ENCODE measurements around the gene ACOT11.
A peak's percentile ranks its signal among the peaks of the same experiment; 100 is the strongest.
"Not testable (repeated sequence)": the region's sequence is repeated elsewhere in the genome, so short reads cannot be mapped to it uniquely, and the experiment has no call there.

Gene ACOT11

DNA sequence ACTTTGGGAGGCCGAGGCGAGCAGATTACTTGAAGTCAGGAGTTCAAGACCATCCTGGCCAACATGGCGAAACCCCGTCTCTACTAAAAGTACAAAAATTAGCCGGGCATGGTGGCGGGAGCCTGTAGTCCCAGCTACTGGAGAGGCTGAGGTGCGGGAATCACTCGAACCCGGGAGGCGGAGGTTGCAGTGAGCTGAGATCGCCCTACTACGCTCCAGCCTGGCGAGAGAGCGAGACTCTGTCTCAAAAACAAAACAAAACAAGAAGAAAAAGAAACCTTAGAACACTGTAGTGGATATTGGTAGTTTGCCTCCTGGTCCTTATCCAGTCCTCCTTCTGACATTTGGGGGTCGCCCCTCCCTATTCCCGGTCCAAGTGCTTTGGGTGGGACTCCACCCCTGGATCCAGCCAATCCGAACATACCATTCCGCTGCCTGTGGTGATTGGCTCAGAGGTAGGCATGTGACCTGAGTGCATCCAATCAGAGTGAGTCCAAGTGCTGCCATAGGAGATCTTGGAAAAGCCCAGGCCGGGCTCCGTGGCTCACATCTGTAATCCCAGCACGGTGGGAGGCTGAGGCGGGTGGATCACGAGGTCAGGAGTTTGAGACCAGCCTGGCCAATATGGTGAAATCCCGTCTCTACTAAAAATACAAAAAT, 34.0 kb upstream of the ACOT11 start:
- WGBS, 2 experiments (ENCODE audit: insufficient coverage in 2 of 2) = 90 to 93% methylated on average over 17 to 22 of the region's 24 CpGs
- H3K9me3 ChIP-seq (ENCODE audit: control insufficient read depth, low read length); H3K36me3 ChIP-seq (ENCODE audit: control insufficient read depth, insufficient read depth, low read length); H3K4me1 ChIP-seq (ENCODE audit: control insufficient read depth, insufficient read depth, low read length, poor library complexity, severe bottlenecking); H3K27ac ChIP-seq (ENCODE audit: low read depth, low read length, severe bottlenecking); H3K4me3 ChIP-seq (ENCODE audit: extremely low read depth, insufficient read depth, low read length, poor library complexity, severe bottlenecking): not testable (repeated sequence)

DNA sequence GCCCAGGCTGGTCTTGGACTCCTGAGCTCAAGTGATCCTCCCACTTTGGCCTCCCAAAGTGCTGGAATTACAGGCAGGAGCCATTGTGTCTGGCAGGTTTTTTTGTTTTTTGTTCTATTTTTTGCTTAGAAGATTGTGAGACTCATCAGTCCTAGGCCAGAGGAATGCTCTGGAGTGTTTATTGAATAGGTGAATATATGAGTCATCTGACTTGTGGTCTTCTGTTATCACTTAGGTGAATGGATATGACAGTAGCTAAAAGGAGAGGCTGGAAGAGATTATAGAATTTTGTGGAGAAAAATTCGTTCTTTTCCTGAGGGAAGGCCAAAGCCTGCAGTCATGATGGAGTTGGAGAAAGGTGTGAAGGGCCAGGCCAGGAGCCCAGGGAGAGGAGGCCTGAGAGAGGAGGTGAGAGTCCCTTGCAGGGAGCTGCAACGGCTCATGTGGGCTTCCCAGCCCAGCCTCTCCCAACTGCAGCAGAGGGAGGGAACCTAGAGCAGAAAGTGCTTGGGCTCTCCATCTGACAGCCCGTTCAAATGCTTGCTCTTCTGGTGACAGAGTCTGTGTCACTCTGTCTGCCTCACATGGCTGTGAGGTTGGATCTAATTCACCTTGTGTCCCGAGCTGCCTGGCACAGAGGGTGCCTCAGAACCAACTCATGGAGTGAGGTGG, 31.6 kb upstream of the ACOT11 start:
- 50 to 51% methylated on average over 3 to 4 of the region's 4 CpGs for WGBS, 2 experiments (ENCODE audit: insufficient coverage in 2 of 2)
- Histone ChIP-seq H3K36me3 (ENCODE audit: control insufficient read depth, insufficient read depth, low read length) (no peaks in the 10 kb centered on the region), H3K9me3 (ENCODE audit: control insufficient read depth, low read length) (peaks cover 2% of the 10 kb centered on the region), H3K4me1 (ENCODE audit: control insufficient read depth, insufficient read depth, low read length, poor library complexity, severe bottlenecking) (peaks cover 9% of the 10 kb centered on the region), H3K27ac (ENCODE audit: low read depth, low read length, severe bottlenecking) (no peak overlapping the region), H3K4me3 (ENCODE audit: extremely low read depth, insufficient read depth, low read length, poor library complexity, severe bottlenecking) (no peak overlapping the region)

DNA sequence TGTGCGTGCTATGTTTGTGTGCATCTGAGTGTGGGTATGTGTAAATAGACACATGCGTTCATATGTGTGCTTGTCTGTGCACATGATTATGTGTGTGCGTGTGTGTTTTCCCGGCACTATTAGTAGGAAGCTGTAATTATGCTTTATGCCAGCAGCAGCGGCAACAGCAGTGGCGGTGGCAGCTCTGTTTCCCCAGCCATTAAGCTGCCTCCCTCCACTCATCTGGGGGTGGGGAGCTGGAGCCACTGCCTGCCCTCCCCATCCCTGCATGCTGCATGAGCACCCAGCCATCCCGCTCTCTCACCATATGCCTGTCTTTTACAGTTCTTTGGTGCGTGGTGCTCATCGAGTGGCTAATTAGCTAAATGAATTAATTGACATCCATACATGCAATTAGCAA, 30.5 kb upstream of the ACOT11 start:
- H3K4me3 ChIP-seq (ENCODE audit: extremely low read depth, insufficient read depth, low read length, poor library complexity, severe bottlenecking) = no peak overlapping the region
- no peaks in the 10 kb centered on the region for H3K9me3 ChIP-seq (ENCODE audit: control insufficient read depth, low read length)
- H3K27ac ChIP-seq (ENCODE audit: low read depth, low read length, severe bottlenecking) = no peak overlapping the region
- peaks cover 9% of the 10 kb centered on the region for H3K4me1 ChIP-seq (ENCODE audit: control insufficient read depth, insufficient read depth, low read length, poor library complexity, severe bottlenecking)
- H3K36me3 ChIP-seq (ENCODE audit: control insufficient read depth, insufficient read depth, low read length) = no peaks in the 10 kb centered on the region
- WGBS, 2 experiments (ENCODE audit: insufficient coverage in 2 of 2) = 95 to 96% methylated on average over 5 to 6 of the region's 9 CpGs

DNA sequence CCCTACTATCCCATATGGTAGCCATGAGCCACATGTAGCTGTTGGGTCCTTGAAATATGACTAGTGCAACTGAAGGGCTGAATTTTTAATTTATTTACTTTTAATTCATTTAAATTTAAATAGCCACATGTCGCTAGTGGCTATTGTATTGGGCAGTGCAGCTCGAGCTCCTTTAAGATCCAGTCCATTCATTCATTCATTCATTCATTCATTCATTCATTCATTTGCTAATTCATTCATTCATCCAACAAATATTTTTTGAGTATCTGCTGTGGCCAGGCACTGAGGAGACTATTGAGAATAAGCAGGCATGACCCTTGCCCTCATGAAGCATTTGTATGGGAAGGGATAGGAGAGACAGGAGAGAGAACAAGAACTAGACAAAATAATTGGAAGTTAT, 29.5 kb upstream of the ACOT11 start:
- 100% methylated on average over 2 of the region's 2 CpGs; no CpG with 5 or more reads in 1 of the 2 experiments for WGBS, 2 experiments (ENCODE audit: insufficient coverage in 2 of 2)
- Histone ChIP-seq H3K4me3 (ENCODE audit: extremely low read depth, insufficient read depth, low read length, poor library complexity, severe bottlenecking) (no peak overlapping the region), H3K9me3 (ENCODE audit: control insufficient read depth, low read length) (no peaks in the 10 kb centered on the region), H3K36me3 (ENCODE audit: control insufficient read depth, insufficient read depth, low read length) (no peaks in the 10 kb centered on the region), H3K4me1 (ENCODE audit: control insufficient read depth, insufficient read depth, low read length, poor library complexity, severe bottlenecking) (peaks cover 9% of the 10 kb centered on the region), H3K27ac (ENCODE audit: low read depth, low read length, severe bottlenecking) (no peak overlapping the region)

DNA sequence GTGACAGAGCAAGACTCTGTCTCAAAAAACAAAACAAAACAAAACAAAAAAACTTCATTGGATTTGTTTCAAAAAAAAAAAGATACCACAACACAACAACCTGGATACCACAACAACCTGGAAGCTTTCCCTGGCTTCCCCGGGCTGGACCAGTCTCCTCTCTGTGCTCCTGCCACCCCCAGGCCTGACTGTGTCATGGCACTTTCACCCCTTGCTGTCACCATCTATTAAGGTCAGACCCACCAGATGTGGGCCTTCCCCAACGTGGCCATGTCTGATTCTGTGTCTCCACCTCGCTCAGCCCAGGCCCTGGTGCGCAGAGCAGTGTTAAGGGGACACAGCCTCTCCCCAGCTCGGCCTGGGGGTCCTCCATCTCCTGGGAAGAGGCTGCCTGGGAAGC, 28.3 kb upstream of the ACOT11 start:
- peaks cover 9% of the 10 kb centered on the region for H3K4me1 ChIP-seq (ENCODE audit: control insufficient read depth, insufficient read depth, low read length, poor library complexity, severe bottlenecking)
- H3K4me3 ChIP-seq (ENCODE audit: extremely low read depth, insufficient read depth, low read length, poor library complexity, severe bottlenecking) = no peak overlapping the region
- WGBS, 2 experiments (ENCODE audit: insufficient coverage in 2 of 2) = 46 to 55% methylated on average over 5 of the region's 5 CpGs
- H3K36me3 ChIP-seq (ENCODE audit: control insufficient read depth, insufficient read depth, low read length) = no peaks in the 10 kb centered on the region
- no peaks in the 10 kb centered on the region for H3K9me3 ChIP-seq (ENCODE audit: control insufficient read depth, low read length)
- H3K27ac ChIP-seq (ENCODE audit: low read depth, low read length, severe bottlenecking) = no peak overlapping the region

DNA sequence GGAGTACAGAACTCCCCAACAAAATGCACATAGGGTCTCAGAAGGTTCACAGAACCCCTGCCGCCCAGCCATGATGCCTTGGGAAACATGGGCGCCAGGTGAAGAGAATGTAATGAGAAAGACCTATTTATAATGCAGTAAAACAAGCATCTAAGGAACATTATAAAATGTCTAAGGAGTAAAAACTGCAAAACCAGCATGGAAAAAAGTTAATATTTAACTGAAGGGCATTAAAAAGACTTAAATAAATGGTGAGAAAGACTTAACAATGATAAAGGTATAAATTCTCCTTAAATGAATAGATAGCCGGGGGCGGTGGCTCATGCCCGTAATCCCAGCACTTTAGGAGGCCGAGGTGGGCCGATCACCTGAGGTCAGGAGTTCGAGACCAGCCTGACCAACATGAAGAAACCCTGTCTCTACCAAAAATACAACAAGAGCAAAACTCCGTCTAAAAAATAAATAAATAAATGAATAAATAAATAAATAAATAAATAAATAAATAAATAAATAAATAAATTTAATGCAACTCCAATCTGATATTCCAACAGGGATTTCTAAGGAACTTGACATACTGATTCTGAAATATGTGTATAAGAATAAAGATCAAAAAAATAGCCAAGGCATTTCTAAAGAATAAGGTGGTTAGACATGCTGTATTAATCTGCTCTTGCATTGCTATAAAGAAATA, 27.3 kb upstream of the ACOT11 start:
- Histone ChIP-seq H3K27ac (ENCODE audit: low read depth, low read length, severe bottlenecking) (no peak overlapping the region), H3K4me3 (ENCODE audit: extremely low read depth, insufficient read depth, low read length, poor library complexity, severe bottlenecking) (no peak overlapping the region), H3K36me3 (ENCODE audit: control insufficient read depth, insufficient read depth, low read length) (no peaks in the 10 kb centered on the region), H3K4me1 (ENCODE audit: control insufficient read depth, insufficient read depth, low read length, poor library complexity, severe bottlenecking) (peaks cover 9% of the 10 kb centered on the region), H3K9me3 (ENCODE audit: control insufficient read depth, low read length) (no peaks in the 10 kb centered on the region)
- WGBS, 2 experiments (ENCODE audit: insufficient coverage in 2 of 2) = 100% methylated on average over 2 of the region's 9 CpGs; no CpG with 5 or more reads in 1 of the 2 experiments

DNA sequence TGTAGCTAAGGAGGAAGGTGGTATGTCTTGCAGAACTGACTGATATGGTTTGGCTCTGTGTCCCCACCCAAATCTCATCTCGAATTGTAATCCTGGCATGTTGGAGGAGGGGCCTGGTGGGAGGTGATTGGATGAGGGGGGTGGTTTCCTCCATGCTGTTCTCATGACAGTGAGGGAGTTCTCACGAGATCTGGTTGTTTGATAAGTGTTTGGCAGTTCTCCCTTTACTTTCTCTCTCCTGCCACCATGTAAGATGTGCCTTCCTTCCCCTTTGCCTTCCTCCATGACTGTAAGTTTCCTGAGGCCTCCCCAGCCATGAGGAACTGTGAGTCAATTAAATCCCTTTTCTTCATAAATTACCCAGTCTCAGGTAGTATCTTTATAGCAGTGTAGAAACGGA, 21.5 kb upstream of the ACOT11 start:
- not testable (repeated sequence) for H3K9me3 ChIP-seq (ENCODE audit: control insufficient read depth, low read length); H3K36me3 ChIP-seq (ENCODE audit: control insufficient read depth, insufficient read depth, low read length); H3K27ac ChIP-seq (ENCODE audit: low read depth, low read length, severe bottlenecking); H3K4me3 ChIP-seq (ENCODE audit: extremely low read depth, insufficient read depth, low read length, poor library complexity, severe bottlenecking); H3K4me1 ChIP-seq (ENCODE audit: control insufficient read depth, insufficient read depth, low read length, poor library complexity, severe bottlenecking)
- 63% methylated on average over 1 of the region's 3 CpGs; no CpG with 5 or more reads in 1 of the 2 experiments for WGBS, 2 experiments (ENCODE audit: insufficient coverage in 2 of 2)

DNA sequence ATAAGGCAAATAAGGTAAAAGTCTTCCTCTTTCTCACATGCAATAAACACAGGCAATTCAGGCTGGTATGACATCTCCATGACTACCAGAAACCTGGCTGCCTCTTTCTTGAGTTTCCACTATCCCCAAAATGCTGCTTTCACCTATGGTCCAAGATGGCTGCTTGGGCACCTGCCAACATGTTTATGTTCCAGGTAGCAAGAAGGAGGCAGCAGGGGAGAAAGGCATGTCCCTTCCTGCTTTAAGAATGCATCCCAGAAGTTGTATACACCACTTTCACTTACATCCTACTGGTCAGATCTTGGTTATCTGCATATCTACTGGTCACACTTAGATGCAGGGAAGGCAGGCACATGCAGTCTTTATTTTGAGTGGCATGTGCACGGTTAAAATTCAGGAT, 19.4 kb upstream of the ACOT11 start:
- Histone ChIP-seq H3K27ac (ENCODE audit: low read depth, low read length, severe bottlenecking) (no peak overlapping the region), H3K4me3 (ENCODE audit: extremely low read depth, insufficient read depth, low read length, poor library complexity, severe bottlenecking) (no peak overlapping the region), H3K36me3 (ENCODE audit: control insufficient read depth, insufficient read depth, low read length) (no peaks in the 10 kb centered on the region), H3K9me3 (ENCODE audit: control insufficient read depth, low read length) (no peaks in the 10 kb centered on the region), H3K4me1 (ENCODE audit: control insufficient read depth, insufficient read depth, low read length, poor library complexity, severe bottlenecking) (no peaks in the 10 kb centered on the region)
- 88% methylated on average over 1 of the region's 1 CpG for WGBS, 2 experiments (ENCODE audit: insufficient coverage in 2 of 2)

DNA sequence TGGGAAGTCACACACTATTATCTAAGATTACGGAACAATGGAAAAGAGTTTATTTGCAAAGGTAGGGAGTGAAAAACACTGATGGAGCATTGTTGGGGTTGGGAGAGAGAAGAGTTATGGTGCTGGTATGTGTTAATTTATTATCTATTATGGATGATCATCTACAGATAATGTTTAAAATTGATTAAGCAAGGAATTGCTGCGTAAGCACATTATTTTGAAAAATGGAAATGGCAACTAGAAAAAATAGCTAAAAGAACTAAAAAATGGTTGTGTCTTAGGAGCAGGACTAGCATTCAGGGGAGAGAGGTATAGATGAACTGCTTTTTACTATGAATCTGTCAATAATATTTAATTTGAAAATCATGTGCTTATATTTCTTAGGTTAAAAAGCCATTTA, 16.0 kb upstream of the ACOT11 start:
- Histone ChIP-seq H3K27ac (ENCODE audit: low read depth, low read length, severe bottlenecking) (no peak overlapping the region), H3K36me3 (ENCODE audit: control insufficient read depth, insufficient read depth, low read length) (no peaks in the 10 kb centered on the region), H3K4me3 (ENCODE audit: extremely low read depth, insufficient read depth, low read length, poor library complexity, severe bottlenecking) (no peak overlapping the region), H3K4me1 (ENCODE audit: control insufficient read depth, insufficient read depth, low read length, poor library complexity, severe bottlenecking) (no peaks in the 10 kb centered on the region), H3K9me3 (ENCODE audit: control insufficient read depth, low read length) (no peaks in the 10 kb centered on the region)
- WGBS, 2 experiments (ENCODE audit: insufficient coverage in 2 of 2) = 100% methylated on average over 1 of the region's 2 CpGs

DNA sequence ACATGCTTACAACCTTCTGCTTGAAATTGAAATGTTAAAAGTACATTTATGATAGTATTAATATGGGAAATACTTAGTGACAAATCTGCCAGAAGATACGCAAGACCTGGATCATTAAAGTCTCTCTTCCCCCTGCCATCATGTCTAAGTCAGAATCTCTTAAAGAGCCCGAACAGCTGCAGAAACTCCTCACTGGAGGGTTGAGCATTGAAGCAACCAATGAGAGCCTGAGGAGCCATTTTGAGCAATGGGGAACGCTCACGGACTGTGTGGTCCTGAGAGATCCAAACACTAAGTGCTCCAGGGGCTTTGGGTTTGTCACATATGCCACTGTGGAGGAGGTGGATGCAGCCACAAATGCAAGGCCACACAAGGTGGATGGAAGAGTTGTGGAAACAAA, 11.4 kb upstream of the ACOT11 start:
- H3K4me1 ChIP-seq (ENCODE audit: control insufficient read depth, insufficient read depth, low read length, poor library complexity, severe bottlenecking); H3K4me3 ChIP-seq (ENCODE audit: extremely low read depth, insufficient read depth, low read length, poor library complexity, severe bottlenecking): not testable (repeated sequence)
- WGBS, 2 experiments (ENCODE audit: insufficient coverage in 2 of 2) = 81 to 98% methylated on average over 3 to 4 of the region's 4 CpGs

DNA sequence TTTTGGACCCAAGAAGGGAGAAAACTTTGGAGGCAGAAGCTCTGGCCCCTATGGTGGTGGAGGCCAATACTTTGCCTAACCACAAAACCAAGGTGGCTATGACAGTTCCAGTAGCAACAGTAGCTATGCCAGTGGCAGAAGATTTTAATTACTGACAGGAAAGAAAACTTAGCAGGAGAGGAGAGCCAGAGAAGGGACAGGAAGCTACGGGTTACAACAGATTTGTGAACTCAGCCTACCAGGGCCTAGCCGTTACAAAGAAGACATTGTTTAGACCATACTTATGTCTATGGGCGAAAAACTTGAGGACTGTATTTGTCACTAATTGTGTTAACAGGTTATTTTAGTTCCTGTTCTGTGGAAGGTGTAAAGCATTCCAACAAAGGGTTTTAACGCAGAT, 10.4 kb upstream of the ACOT11 start:
- Histone ChIP-seq H3K9me3 (ENCODE audit: control insufficient read depth, low read length) (no peaks in the 10 kb centered on the region), H3K4me3 (ENCODE audit: extremely low read depth, insufficient read depth, low read length, poor library complexity, severe bottlenecking) (no peak overlapping the region), H3K27ac (ENCODE audit: low read depth, low read length, severe bottlenecking) (peak overlapping the region; percentile 36), H3K36me3 (ENCODE audit: control insufficient read depth, insufficient read depth, low read length) (no peaks in the 10 kb centered on the region), H3K4me1 (ENCODE audit: control insufficient read depth, insufficient read depth, low read length, poor library complexity, severe bottlenecking) (peaks cover 4% of the 10 kb centered on the region)
- 67 to 82% methylated on average over 3 to 4 of the region's 4 CpGs for WGBS, 2 experiments (ENCODE audit: insufficient coverage in 2 of 2)

More for the DNA sequence above, 11.4 kb upstream of the ACOT11 start:
- not testable (repeated sequence) for H3K36me3 ChIP-seq (ENCODE audit: control insufficient read depth, insufficient read depth, low read length); H3K27ac ChIP-seq (ENCODE audit: low read depth, low read length, severe bottlenecking); H3K9me3 ChIP-seq (ENCODE audit: control insufficient read depth, low read length)
